Stomach (tissue), 9 donors: ENCODE measurements around the gene SWT1. TPM values are rescaled to one million over a fixed set of nuclear protein-coding genes. Genes with fewer than 3 reads are reported as not detected.
A peak's percentile ranks its signal among the peaks of the same experiment; 100 is the strongest.

Experiments used
- DNase-seq, 2 donors: peaks; one replicate each; pipeline versions ENCODE4 v3.0.0 to v3.0.0-alpha.2; 2013 to 2019
- H3K27ac ChIP-seq, 5 donors: fragments of 200-600 bp in 4 of 5; sonication (generic) in 4 of 5; one replicate each; pipeline ENCODE4 v1.5.1; 2013 to 2019; ENCODE audit warnings: mild to moderate bottlenecking in 1 of 5, moderate library complexity in 1 of 5
- H3K27me3 ChIP-seq, 3 donors: fragments of 200-600 bp; sonication (generic); one replicate each; pipeline ENCODE4 v1.5.1; 2017 to 2019; ENCODE audit warnings: mixed run types in 1 of 3
- H3K36me3 ChIP-seq, 4 donors: fragments of 200-600 bp; sonication (generic); 1 replicate in 3 of 4; 2 replicates in 1 of 4; pipeline ENCODE4 v1.5.1; 2016 to 2019
- H3K4me1 ChIP-seq, 4 donors: fragments of 200-600 bp; sonication (generic); one replicate each; pipeline ENCODE4 v1.5.1; 2016 to 2019
- H3K4me3 ChIP-seq, 4 donors: fragments of 200-600 bp; sonication (generic) in 3 of 4; one replicate each; pipeline ENCODE4 v1.5.1; 2016 to 2019; ENCODE audit warnings: mild to moderate bottlenecking in 1 of 4
- H3K9me3 ChIP-seq, 4 donors: fragments of 200-600 bp; sonication (generic); one replicate each; pipeline ENCODE4 v1.5.1; 2016 to 2019
- CTCF ChIP-seq, 7 experiments: fragments of 450-650 bp in 4 of 7; fragments of 200-600 bp in 3 of 7; sonication (generic) in 3 of 7; IDR thresholded peaks; one replicate each; pipeline ENCODE4 v1.5.1; 2016 to 2019; ENCODE audit warnings: antibody characterized with exemption in 7 of 7, control low read depth in 2 of 7, mild to moderate bottlenecking in 1 of 7
- EP300 ChIP-seq: sonication (generic); formaldehyde crosslinking; IDR thresholded peaks from one replicate; pipeline ENCODE4 v1.6.1; 2017; ENCODE audit warnings: antibody characterized with exemption
- POLR2A ChIP-seq, 4 donors: fragments of 450-650 bp; IDR thresholded peaks; one replicate each; pipeline ENCODE4 v1.6.1; 2016; ENCODE audit warnings: antibody characterized with exemption in 4 of 4, control low read depth in 2 of 4, mild to moderate bottlenecking in 1 of 4, moderate library complexity in 1 of 4
- POLR2AphosphoS5 ChIP-seq, 3 donors: sonication (generic); formaldehyde crosslinking; IDR thresholded peaks; one replicate each; pipeline ENCODE4 v1.6.1; 2016; ENCODE audit warnings: antibody characterized with exemption in 3 of 3
- WGBS, 5 donors: extraction: QIAGEN DNeasy Blood & Tissue Kit in 3 of 5; methylation state at CpG; one replicate each; pipeline versions ENCODE4 v1.1.5 to v1.1.7; 2013 to 2018; 5-methylcytosine and 5-hydroxymethylcytosine counted together
- intact Hi-C: fragments of 100-400 bp; cut with DNase I; formaldehyde crosslinking; loops from one replicate; pipeline ENCODE4 v1.15.1; 2023; ENCODE audit warnings: low total_unique reads
- polyA plus RNA-seq, 3 donors: library from polyadenylated mRNA; stranded (reverse); fragments of 200-250 nt; gene quantifications; one replicate each; pipeline ENCODE4 v1.2.3, GENCODE V29; 2013
- total RNA-seq, 5 donors: library from RNA; depleted of rRNA; stranded (reverse); fragments of >200 nt; gene quantifications; one replicate each; pipeline versions ENCODE4 v1.1.0 to v1.2.3, GENCODE V29; 2014 to 2016
- donor health status: healthy with polysubstance abuse.
- donor health status: Bipolar disorder and iron deficiency.
- donor health status: healthy.

Gene SWT1
- total and polyA plus RNA-seq, 8 donors, result 2.4 to 35.6 (median 7.3) TPM

- TF ChIP-seq EP300, result no peak
- TF ChIP-seq POLR2A (IDR thresholded peaks at IDR 0.05), result no peak
- peak in 2 of 3 donors; percentile 32 to 45 for TF ChIP-seq POLR2AphosphoS5 (IDR thresholded peaks at IDR 0.05)
- DNase-seq, result peak; percentile 63 to 78
- intact Hi-C loops, result no loop called here
- peak overlapping the region; percentile 97 to 99 (median 98) for H3K27ac ChIP-seq
- H3K36me3 ChIP-seq, result peaks cover under 1 to 6% (median 5%) of the 10 kb centered on the region in 4 donors
- H3K27me3 ChIP-seq, result no peaks in the 10 kb centered on the region
- no peaks in the 10 kb centered on the region for H3K9me3 ChIP-seq
- 2 to 7% (median 6%) methylated on average over 8 of the region's 8 CpGs for WGBS, 5 donors
- H3K4me1 ChIP-seq, result peaks cover 23 to 71% (median 51%) of the 10 kb centered on the region in 4 donors
- peak overlapping the region; percentile 77 to 95 (median 84) for H3K4me3 ChIP-seq
These were observed 158.6 kb downstream of the SWT1 start for GRCh38 chr1:185315445-185316071.

GRCh38 chr1:185316163-185317033 is 159.4 kb downstream of the SWT1 start:
- Histone ChIP-seq H3K4me1 (peaks cover 23 to 64% (median 46%) of the 10 kb centered on the region in 4 donors), H3K36me3 (no peaks in the 10 kb centered on the region), H3K27me3 (no peaks in the 10 kb centered on the region), H3K9me3 (no peaks in the 10 kb centered on the region), H3K4me3 (peak overlapping the region; percentile 77 to 95 (median 84)), H3K27ac (peak overlapping the region; percentile 97 to 99 (median 98))
- intact Hi-C loops, result no loop called here
- TF ChIP-seq POLR2AphosphoS5 (IDR thresholded peaks at IDR 0.05) (peak; percentile 48 to 82 (median 73)), EP300 (no peak), POLR2A (IDR thresholded peaks at IDR 0.05) (peak in 1 of 4 donors; percentile 52)
- DNase-seq, result peak; percentile 94 to 97
- WGBS, 5 donors, result 0 to 1% (median 0%) methylated on average over 43 to 88 of the region's 88 CpGs

GRCh38 chr1:185317034-185317885 is 160.3 kb downstream of the SWT1 start, which contains the start of gene IVNS1ABP:
Gene IVNS1ABP (minus strand): TSS chr1:185317243. CDS start chr1:185309493, 7,750 bp downstream.
- Histone ChIP-seq H3K9me3 (no peaks in the 10 kb centered on the region), H3K4me1 (peaks cover 23 to 55% (median 37%) of the 10 kb centered on the region in 4 donors), H3K4me3 (peak within 1 kb of the TSS; percentile 77 to 95 (median 84)), H3K27me3 (no peaks in the 10 kb centered on the region), H3K27ac (peak within 1 kb of the TSS; percentile 97 to 99 (median 98)), H3K36me3 (no peaks in the 10 kb centered on the region)
- DNase-seq, result peak; percentile 95 to 99
- TF ChIP-seq CTCF (IDR thresholded peaks at IDR 0.05) (peak in 1 of 7 experiments; percentile 25), POLR2AphosphoS5 (IDR thresholded peaks at IDR 0.05) (peak; percentile 85 to 99 (median 98)), EP300 (no peak), POLR2A (IDR thresholded peaks at IDR 0.05) (peak in 2 of 4 donors; percentile 59 to 95)
- WGBS, 5 donors, result 0 to 1% (median 0%) methylated on average over 31 to 80 of the region's 80 CpGs
- intact Hi-C loops, result no loop called here

GRCh38 chr1:185317886-185318310 is 160.9 kb downstream of the SWT1 start:
- DNase-seq, result peak; percentile 55 to 82
- no peak for TF ChIP-seq POLR2AphosphoS5 (IDR thresholded peaks at IDR 0.05)
- no peak for TF ChIP-seq CTCF (IDR thresholded peaks at IDR 0.05)
- TF ChIP-seq POLR2A (IDR thresholded peaks at IDR 0.05), result no peak
- TF ChIP-seq EP300, result no peak
- Histone ChIP-seq H3K9me3 (no peaks in the 10 kb centered on the region), H3K27ac (peak overlapping the region; percentile 97 to 99 (median 98)), H3K36me3 (no peaks in the 10 kb centered on the region), H3K4me3 (peak overlapping the region; percentile 77 to 95 (median 84)), H3K27me3 (no peaks in the 10 kb centered on the region), H3K4me1 (peaks cover 17 to 49% (median 33%) of the 10 kb centered on the region in 4 donors)
- WGBS, 5 donors, result 8 to 21% (median 16%) methylated on average over 11 of the region's 11 CpGs
- intact Hi-C loops, result no loop called here
